ENCODE data around the gene EFNB2.

EFNB2 gene

GRCh38 chr13:106484084-106484483 lies 51.4 kb downstream of the EFNB2 start:
- no peak for DNase-seq (ENCODE audit: low read depth)

- no peak for DNase-seq (ENCODE audit: low read depth)
These were observed 53.5 kb downstream of the EFNB2 start for GRCh38 chr13:106481919-106482318.

- DNase-seq (ENCODE audit: low read depth): no peak
These were observed 55.0 kb downstream of the EFNB2 start for GRCh38 chr13:106480351-106480910.

- no peak for DNase-seq (ENCODE audit: low read depth)
These were observed 55.5 kb downstream of the EFNB2 start for GRCh38 chr13:106479929-106480328.

GRCh38 chr13:106478116-106478515 lies 57.3 kb downstream of the EFNB2 start:
- DNase-seq (ENCODE audit: low read depth): no peak

- DNase-seq (ENCODE audit: low read depth): no peak
These were observed 58.2 kb downstream of the EFNB2 start for GRCh38 chr13:106477303-106477702.

GRCh38 chr13:106475852-106476251 lies 59.6 kb downstream of the EFNB2 start:
- DNase-seq (ENCODE audit: low read depth): no peak

GRCh38 chr13:106474912-106475311 lies 60.5 kb downstream of the EFNB2 start:
- DNase-seq (ENCODE audit: low read depth): no peak

- no peak for DNase-seq (ENCODE audit: low read depth)
These were observed 62.3 kb downstream of the EFNB2 start for GRCh38 chr13:106473154-106473553.

- DNase-seq (ENCODE audit: low read depth): no peak
These were observed 62.8 kb downstream of the EFNB2 start for GRCh38 chr13:106472621-106473020.

- DNase-seq (ENCODE audit: low read depth): peak; percentile 76
These were observed 63.4 kb downstream of the EFNB2 start for GRCh38 chr13:106471957-106472543.

GRCh38 chr13:106470576-106470975 lies 64.9 kb downstream of the EFNB2 start:
- no peak for DNase-seq (ENCODE audit: low read depth)

GRCh38 chr13:106468744-106469590 lies 66.5 kb downstream of the EFNB2 start:
- DNase-seq (ENCODE audit: low read depth): no peak

GRCh38 chr13:106468207-106468606 lies 67.3 kb downstream of the EFNB2 start:
- no peak for DNase-seq (ENCODE audit: low read depth)

GRCh38 chr13:106467427-106468122 lies 67.9 kb downstream of the EFNB2 start:
- DNase-seq (ENCODE audit: low read depth): no peak

- DNase-seq (ENCODE audit: low read depth): no peak
These were observed 68.6 kb downstream of the EFNB2 start for GRCh38 chr13:106466691-106467426.

GRCh38 chr13:106464076-106464475 lies 71.4 kb downstream of the EFNB2 start:
- DNase-seq (ENCODE audit: low read depth): peak; percentile 36

- DNase-seq (ENCODE audit: low read depth): no peak
These were observed 72.8 kb downstream of the EFNB2 start for GRCh38 chr13:106462710-106463109.

GRCh38 chr13:106455777-106456176 lies 79.7 kb downstream of the EFNB2 start:
- DNase-seq (ENCODE audit: low read depth): no peak

- DNase-seq (ENCODE audit: low read depth): no peak
These were observed 80.3 kb downstream of the EFNB2 start for GRCh38 chr13:106455190-106455589.

- DNase-seq (ENCODE audit: low read depth): no peak
These were observed 82.4 kb downstream of the EFNB2 start for GRCh38 chr13:106453101-106453500.

GRCh38 chr13:106450991-106451390 lies 84.5 kb downstream of the EFNB2 start:
- DNase-seq (ENCODE audit: low read depth): no peak
